Naive thymus-derived CD4-positive, alpha-beta T cell (primary cell): ENCODE measurements around the gene NXNL1. TPM values are rescaled to one million over a fixed set of nuclear protein-coding genes. Genes with fewer than 3 reads are reported as not detected.

Source experiments
- ATAC-seq: fragments of 150-1000 bp; cut with Tn5 transposase; 2 replicates; pipeline ENCODE4 v1.10.0; 2021; ENCODE audit warnings: mild to moderate bottlenecking, moderate library complexity
- CTCF ChIA-PET: fragments of 350-600 bp; sonication (Branson Sonifier 250); formaldehyde crosslinking; loops from one replicate; lab custom pipeline; 2021; ENCODE audit warnings: antibody characterized with exemption; lab: Charles Lee
- POLR2A ChIA-PET: fragments of 350-600 bp; sonication (Branson Sonifier 250); formaldehyde crosslinking; loops from one replicate; lab custom pipeline; 2021; ENCODE audit warnings: antibody characterized with exemption, inconsistent platforms; lab: Charles Lee
- DNase-seq, 9 donors: peaks; one replicate each; pipeline versions ENCODE4 v3.0.0 to v3.0.0-alpha.2; 2020 to 2022; ENCODE audit warnings: mixed read lengths in 1 of 9
- H3K27ac ChIP-seq: one replicate; pipeline ENCODE4 v1.7.0; 2013; ENCODE audit warnings: mild to moderate bottlenecking, low read depth, low read length, moderate library complexity
- H3K27me3 ChIP-seq, 2 donors: one replicate each; pipeline ENCODE4 v1.7.0; 2013; ENCODE audit warnings: low read length in 2 of 2, mild to moderate bottlenecking in 2 of 2, moderate library complexity in 2 of 2; ENCODE audit not compliant: control insufficient read depth in 2 of 2, insufficient read depth in 2 of 2
- H3K36me3 ChIP-seq, 3 experiments: 1 replicate in 2 of 3; 2 replicates in 1 of 3; pipeline ENCODE4 v1.7.0; 2013; ENCODE audit warnings: low read length in 3 of 3, mild to moderate bottlenecking in 3 of 3, moderate library complexity in 1 of 3; ENCODE audit not compliant: insufficient read depth in 3 of 3, control insufficient read depth in 2 of 3
- H3K4me1 ChIP-seq, 2 donors: one replicate each; pipeline ENCODE4 v1.7.0; 2013; ENCODE audit warnings: low read length in 2 of 2, mild to moderate bottlenecking in 2 of 2, moderate library complexity in 1 of 2; ENCODE audit not compliant: control insufficient read depth in 2 of 2, insufficient read depth in 2 of 2
- H3K4me3 ChIP-seq: 2 replicates; pipeline ENCODE4 v1.7.0; 2013; ENCODE audit warnings: mild to moderate bottlenecking, low read length
- H3K9me3 ChIP-seq, 3 experiments: 1 replicate in 2 of 3; 2 replicates in 1 of 3; pipeline ENCODE4 v1.7.0; 2013; ENCODE audit warnings: low read length in 3 of 3; ENCODE audit not compliant: control insufficient read depth in 2 of 3
- H3K27ac Mint-ChIP-seq, 9 donors: one replicate each; pipeline ENCODE4 v1.8.0; 2020 to 2022; ENCODE audit warnings: mixed read lengths in 9 of 9, mild to moderate bottlenecking in 8 of 9, moderate library complexity in 5 of 9, inconsistent platforms in 2 of 9
- H3K27me3 Mint-ChIP-seq, 5 donors: one replicate each; pipeline ENCODE4 v1.8.0; 2021 to 2022; ENCODE audit warnings: mixed read lengths in 5 of 5, mild to moderate bottlenecking in 1 of 5
- H3K36me3 Mint-ChIP-seq, 5 donors: one replicate each; pipeline ENCODE4 v1.8.0; 2020 to 2022; ENCODE audit warnings: mixed read lengths in 5 of 5, mild to moderate bottlenecking in 3 of 5, inconsistent platforms in 1 of 5
- H3K4me1 Mint-ChIP-seq, 7 donors: one replicate each; pipeline ENCODE4 v1.8.0; 2020 to 2022; ENCODE audit warnings: mixed read lengths in 7 of 7, mild to moderate bottlenecking in 3 of 7, inconsistent platforms in 1 of 7
- H3K4me3 Mint-ChIP-seq, 10 donors: one replicate each; pipeline ENCODE4 v1.8.0; 2020 to 2022; ENCODE audit warnings: mild to moderate bottlenecking in 10 of 10, mixed read lengths in 10 of 10, moderate library complexity in 6 of 10, inconsistent platforms in 2 of 10
- H3K9me3 Mint-ChIP-seq, 11 donors: one replicate each; pipeline ENCODE4 v1.8.0; 2020 to 2022; ENCODE audit warnings: mixed read lengths in 11 of 11, mild to moderate bottlenecking in 4 of 11, inconsistent platforms in 1 of 11, moderate library complexity in 1 of 11
- intact Hi-C, 2 donors: fragments of 100-400 bp; cut with micrococcal nuclease; formaldehyde crosslinking; loops; one replicate each; pipeline ENCODE4 v1.15.1; 2023
- polyA plus RNA-seq, 2 donors: library from polyadenylated mRNA; unstranded; fragments of 300-500 nt; fragmentation: Illumina TruSeq; gene quantifications; one replicate each; pipeline ENCODE4 v1.2.3, GENCODE V29; 2021
- total RNA-seq, 6 experiments: library from RNA in 5 of 6; stranded (reverse) in 5 of 6; gene quantifications; 1 replicate in 5 of 6; 2 replicates in 1 of 6; pipeline ENCODE4 v1.2.3 and lab custom pipeline; 2021 to 2026

The NXNL1 gene
- total and polyA plus RNA-seq, 7 experiments from 2014 or later = not detected

- H3K4me3 Mint-ChIP-seq = peak within 1 kb of the TSS; percentile 87 to 95 (median 91)
- Histone ChIP-seq H3K4me1 (peaks cover 12 to 15% of the 10 kb centered on the region in 2 donors), H3K27ac (peak within 1 kb of the TSS; percentile 70), H3K4me3 (peak within 1 kb of the TSS; percentile 79), H3K9me3 (no peaks in the 10 kb centered on the region), H3K27me3 (no peaks in the 10 kb centered on the region), H3K36me3 (peaks cover 0 to 18% (median 0%) of the 10 kb centered on the region in 3 experiments)
- H3K27me3 Mint-ChIP-seq = no peaks in the 10 kb centered on the region
- DNase-seq (peak; percentile 85 to 98 (median 96)), ATAC-seq (peak; percentile 99)
- CTCF ChIA-PET = interaction anchor here (0.6 to 1.5 kb wide), 8 partner anchors 13 to 84 kb away, joined by 3 to 7 read pairs (median 4); no protein-coding TSS in a partner anchor
- peak within 1 kb of the TSS; percentile 73 to 93 (median 89) for H3K27ac Mint-ChIP-seq
- H3K9me3 Mint-ChIP-seq = no peaks in the 10 kb centered on the region
- intact Hi-C loops = loop anchor here (1.0 to 2.0 kb wide), 14 partner anchors 15 to 589 kb away; partner anchors contain the start of genes BST2 (in 2 of the 2), DDA1 (in 2 of the 2), GTPBP3 (in 2 of the 2) and ANO8 (in 1 of the 2)
- POLR2A ChIA-PET = interaction anchor here (0.5 to 3.4 kb wide), 19 partner anchors 9 to 1242 kb away, joined by 3 to 33 read pairs (median 4); partner anchors contain the start of genes BABAM1, BST2, DDA1 and PGLS
- peaks cover 4 to 28% (median 19%) of the 10 kb centered on the region in 7 donors for H3K4me1 Mint-ChIP-seq
- peaks cover 0 to 13% (median 4%) of the 10 kb centered on the region in 5 donors for H3K36me3 Mint-ChIP-seq
Observed at GRCh38 chr19:17419621-17420474, 40.9 kb downstream of the NXNL1 start, which contains the start of gene MVB12A. Gene MVB12A (plus strand): TSS chr19:17420047. CDS start chr19:17420136, 89 bp downstream.

DNA sequence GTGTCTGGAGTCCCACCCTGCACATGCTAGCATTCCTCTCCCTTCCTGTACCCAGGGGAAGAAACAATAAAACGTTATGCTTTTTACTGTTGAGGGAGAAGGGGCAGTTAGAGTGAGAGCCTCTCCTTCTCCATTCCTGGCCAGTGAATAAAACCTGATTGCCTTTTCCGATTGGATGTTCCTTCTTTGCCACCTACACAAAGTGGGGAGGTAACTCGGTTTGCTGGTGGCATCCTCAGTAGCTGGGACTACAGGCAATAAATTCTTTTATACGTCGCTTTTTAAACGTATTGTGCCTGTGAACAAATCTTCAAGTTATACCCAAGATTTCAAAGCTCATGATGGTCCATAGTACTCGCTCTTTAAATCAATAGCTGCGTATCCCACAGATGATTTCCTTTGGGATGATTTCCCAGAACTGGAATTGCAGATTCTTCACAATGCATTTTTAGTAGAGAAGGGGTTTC, 41.5 kb downstream of the NXNL1 start:
- Mint-ChIP-seq H3K27me3 (no peaks in the 10 kb centered on the region), H3K4me3 (peak overlapping the region; percentile 87 to 95 (median 91)), H3K4me1 (peaks cover 3 to 25% (median 19%) of the 10 kb centered on the region in 7 donors), H3K9me3 (no peaks in the 10 kb centered on the region), H3K36me3 (peaks cover 0 to 15% (median 4%) of the 10 kb centered on the region in 5 donors), H3K27ac (peak overlapping the region; percentile 71 to 93 (median 89))
- H3K27ac ChIP-seq = peak overlapping the region; percentile 63
- intact Hi-C loops = loop anchor here (1.0 to 2.0 kb wide), 13 partner anchors 14 to 590 kb away; partner anchors contain the start of genes DDA1 (in 2 of the 2), GTPBP3 (in 2 of the 2), ARRDC2 (in 1 of the 2) and BABAM1 (in 1 of the 2)
- ChIA-PET CTCF (interaction anchor here (0.8 to 1.5 kb wide), 7 partner anchors 13 to 84 kb away, joined by 3 to 7 read pairs (median 5); no protein-coding TSS in a partner anchor), POLR2A (interaction anchor here (0.5 to 3.4 kb wide), 17 partner anchors 8 to 1243 kb away, joined by 3 to 33 read pairs (median 4); partner anchors contain the start of genes BABAM1, BST2, PGLS and SLC27A1)
- DNase-seq (no peak), ATAC-seq (no peak)
- peaks cover 12 to 15% of the 10 kb centered on the region in 2 donors for H3K4me1 ChIP-seq
- peak overlapping the region; percentile 79 for H3K4me3 ChIP-seq
- H3K9me3 ChIP-seq = no peaks in the 10 kb centered on the region
- no peaks in the 10 kb centered on the region for H3K27me3 ChIP-seq
- H3K36me3 ChIP-seq = peaks cover 0 to 22% (median 0%) of the 10 kb centered on the region in 3 experiments

DNA sequence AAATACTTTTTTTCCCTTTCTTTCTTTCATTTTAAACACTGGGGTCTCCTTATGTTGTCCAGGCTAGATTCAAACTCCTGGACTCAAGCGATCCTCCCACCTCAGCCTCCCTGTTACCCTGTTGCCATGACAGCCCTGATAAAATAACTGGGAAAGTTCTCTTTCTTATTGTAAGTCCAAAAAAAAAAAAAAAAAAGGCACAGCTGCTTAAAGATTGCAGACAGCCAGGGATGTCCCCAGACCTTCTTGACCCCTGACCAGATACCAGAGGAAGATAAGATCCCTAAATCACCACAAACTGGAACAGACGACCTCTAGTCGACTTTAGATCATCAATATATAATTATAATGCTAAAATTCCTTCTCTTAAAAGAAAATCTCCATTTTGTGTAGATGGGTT, 42.0 kb downstream of the NXNL1 start:
- H3K9me3 ChIP-seq = no peaks in the 10 kb centered on the region
- H3K4me1 ChIP-seq = peaks cover 12 to 15% of the 10 kb centered on the region in 2 donors
- H3K4me1 Mint-ChIP-seq = peaks cover 0 to 25% (median 18%) of the 10 kb centered on the region in 7 donors
- no peak overlapping the region for H3K27ac ChIP-seq
- intact Hi-C loops = loop anchor here (1.0 to 2.0 kb wide), 13 partner anchors 13 to 590 kb away; partner anchors contain the start of genes DDA1 (in 2 of the 2), GTPBP3 (in 2 of the 2), ARRDC2 (in 1 of the 2) and BABAM1 (in 1 of the 2)
- peak overlapping the region; percentile 87 to 95 (median 91) for H3K4me3 Mint-ChIP-seq
- H3K36me3 ChIP-seq = peaks cover 0 to 24% (median 0%) of the 10 kb centered on the region in 3 experiments
- ChIA-PET CTCF (interaction anchor here (0.8 to 1.5 kb wide), 3 partner anchors 27 to 83 kb away, joined by 3 to 5 read pairs (median 4); no protein-coding TSS in a partner anchor), POLR2A (interaction anchor here (0.6 to 3.4 kb wide), 6 partner anchors 12 to 204 kb away, joined by 3 to 33 read pairs (median 4); partner anchors contain the start of genes BABAM1, BST2 and USE1)
- no peaks in the 10 kb centered on the region for H3K9me3 Mint-ChIP-seq
- H3K27me3 ChIP-seq = no peaks in the 10 kb centered on the region
- H3K4me3 ChIP-seq = no peak overlapping the region
- DNase-seq = no peak
- no peaks in the 10 kb centered on the region for H3K27me3 Mint-ChIP-seq
- ATAC-seq = no peak
- H3K27ac Mint-ChIP-seq = peak overlapping the region in 4 of 9 donors; percentile 58 to 89 (median 80)
- peaks cover 0 to 17% (median 4%) of the 10 kb centered on the region in 5 donors for H3K36me3 Mint-ChIP-seq

DNA sequence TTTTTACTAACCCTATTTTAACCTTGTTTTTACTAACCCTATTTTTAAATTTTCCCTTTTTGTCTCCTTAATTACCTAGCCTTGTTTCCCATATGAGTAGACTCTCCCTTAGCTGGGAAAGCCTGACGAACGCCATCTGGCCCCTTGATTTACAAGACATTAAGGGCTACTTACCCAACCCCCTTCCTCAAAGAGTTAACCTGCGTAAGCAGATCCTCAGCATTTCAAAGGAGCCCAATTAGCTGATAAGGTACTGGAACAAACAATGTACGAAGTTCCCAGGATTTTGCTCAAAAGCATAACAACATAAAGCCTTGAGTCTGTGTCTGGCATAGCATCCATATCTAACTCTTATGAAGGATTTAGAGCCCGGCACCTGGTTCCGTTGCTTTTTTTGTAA, 45.6 kb downstream of the NXNL1 start:
- DNase-seq (no peak), ATAC-seq (no peak)
- Mint-ChIP-seq H3K27ac (no peak overlapping the region), H3K4me1 (peaks cover 8 to 30% (median 19%) of the 10 kb centered on the region in 7 donors), H3K27me3 (no peaks in the 10 kb centered on the region), H3K36me3 (peaks cover 4 to 20% (median 6%) of the 10 kb centered on the region in 5 donors), H3K9me3 (no peaks in the 10 kb centered on the region), H3K4me3 (no peak overlapping the region)
- CTCF ChIA-PET = no interaction called here
- no peak overlapping the region for H3K4me3 ChIP-seq
- H3K4me1 ChIP-seq = peaks cover 6% of the 10 kb centered on the region in 2 donors
- H3K9me3 ChIP-seq = no peaks in the 10 kb centered on the region
- H3K27ac ChIP-seq = no peak overlapping the region
- peaks cover 0 to 35% (median 0%) of the 10 kb centered on the region in 3 experiments for H3K36me3 ChIP-seq
- POLR2A ChIA-PET = interaction anchor here (0.6 to 1.3 kb wide), 3 partner anchors 10 to 34 kb away, joined by 3 read pairs; partner anchors contain the start of gene BST2
- H3K27me3 ChIP-seq = no peaks in the 10 kb centered on the region
- intact Hi-C loops = no loop called here

DNA sequence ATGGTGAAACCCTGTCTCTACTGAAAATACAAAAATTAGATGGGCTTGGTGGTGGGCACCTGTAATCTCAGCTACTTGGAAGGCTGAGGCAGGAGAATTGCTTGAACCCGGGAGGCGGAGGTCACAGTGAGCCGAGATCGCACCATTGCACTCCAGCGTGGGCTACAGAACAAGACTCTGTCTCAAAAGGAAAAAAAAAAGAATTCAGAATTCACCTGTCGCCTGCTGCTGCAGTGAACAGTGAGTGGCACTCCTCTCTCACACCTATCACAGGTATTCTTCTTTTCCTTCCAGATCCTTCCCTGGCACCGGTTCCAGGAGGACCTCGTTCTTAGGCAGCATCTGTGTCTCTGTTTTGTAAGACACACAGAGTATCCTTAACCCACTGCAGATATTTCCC, 46.6 kb downstream of the NXNL1 start:
- Histone ChIP-seq H3K27ac (no peak overlapping the region), H3K4me1 (peaks cover 2% of the 10 kb centered on the region in 2 donors), H3K9me3 (no peaks in the 10 kb centered on the region), H3K4me3 (no peak overlapping the region), H3K36me3 (peaks cover 0 to 35% (median 0%) of the 10 kb centered on the region in 3 experiments), H3K27me3 (no peaks in the 10 kb centered on the region)
- H3K27ac Mint-ChIP-seq = no peak overlapping the region
- no peak for ATAC-seq
- intact Hi-C loops = no loop called here
- no peak overlapping the region for H3K4me3 Mint-ChIP-seq
- H3K9me3 Mint-ChIP-seq = no peaks in the 10 kb centered on the region
- no peaks in the 10 kb centered on the region for H3K27me3 Mint-ChIP-seq
- no peak for DNase-seq
- POLR2A ChIA-PET = no interaction called here
- CTCF ChIA-PET = no interaction called here
- peaks cover 4 to 20% (median 6%) of the 10 kb centered on the region in 5 donors for H3K36me3 Mint-ChIP-seq
- H3K4me1 Mint-ChIP-seq = peaks cover 3 to 29% (median 13%) of the 10 kb centered on the region in 7 donors

- Histone ChIP-seq H3K27me3 (no peaks in the 10 kb centered on the region), H3K36me3 (peaks cover 0 to 35% (median 0%) of the 10 kb centered on the region in 3 experiments), H3K4me1 (no peaks in the 10 kb centered on the region), H3K9me3 (no peaks in the 10 kb centered on the region), H3K4me3 (no peak overlapping the region), H3K27ac (no peak overlapping the region)
- Mint-ChIP-seq H3K9me3 (no peaks in the 10 kb centered on the region), H3K27ac (peak overlapping the region in 1 of 9 donors; percentile 71), H3K27me3 (no peaks in the 10 kb centered on the region), H3K4me3 (no peak overlapping the region), H3K4me1 (peaks cover 14 to 33% (median 24%) of the 10 kb centered on the region in 7 donors), H3K36me3 (peaks cover 1 to 19% (median 6%) of the 10 kb centered on the region in 5 donors)
- intact Hi-C loops = no loop called here
- ChIA-PET POLR2A (interaction anchor here (1.0 kb wide), 1 partner anchor 8 kb away, joined by 6 read pairs; the partner anchor contains the start of gene MVB12A), CTCF (no interaction called here)
- ATAC-seq (no peak), DNase-seq (no peak)
Observed at GRCh38 chr19:17411801-17412200, 48.9 kb downstream of the NXNL1 start.
